Left ventricle myocardium inferior (tissue), 1 donor: ENCODE results near the gene ABTB1. TPM values are rescaled to one million over a fixed set of nuclear protein-coding genes. Genes with fewer than 3 reads are reported as not detected.
A peak's percentile ranks its signal among the peaks of the same experiment; 100 is the strongest.

ENCODE experiments used
- DNase-seq: peaks from one replicate; pipeline ENCODE4 v3.0.0-alpha.2; 2020
- H3K27ac ChIP-seq: fragments of 200-600 bp; replicated peaks from 2 replicates; pipeline ENCODE4 v1.8.0; 2021
- H3K27me3 ChIP-seq: fragments of 200-600 bp; 2 replicates; pipeline ENCODE4 v1.8.0; 2021; ENCODE audit warnings: low read depth
- H3K36me3 ChIP-seq: fragments of 200-600 bp; 2 replicates; pipeline ENCODE4 v1.8.0; 2021
- H3K4me1 ChIP-seq: fragments of 200-600 bp; 2 replicates; pipeline ENCODE4 v1.8.0; 2021
- H3K4me3 ChIP-seq: fragments of 200-600 bp; 2 replicates; pipeline ENCODE4 v1.8.0; 2021; ENCODE audit warnings: mild to moderate bottlenecking, moderate library complexity
- H3K9me3 ChIP-seq: fragments of 200-600 bp; replicated peaks from 2 replicates; pipeline ENCODE4 v1.8.0; 2021
- CTCF ChIP-seq: fragments of 200-600 bp; IDR thresholded peaks from 2 replicates; pipeline ENCODE4 v1.8.0; 2021; ENCODE audit warnings: antibody characterized with exemption, mild to moderate bottlenecking, borderline replicate concordance
- intact Hi-C: fragments of 100-400 bp; cut with micrococcal nuclease; formaldehyde crosslinking; loops from one replicate; pipeline ENCODE4 v1.11.0; 2022
- total RNA-seq: library from RNA; stranded (reverse); fragmentation: NEBNext Ultra II Directional; extraction: Animal tissue kit (Norgen Biotek cat#: 25700); gene quantifications from one replicate; pipeline ENCODE4 v1.2.1, GENCODE V29; 2021
- donor health status: DM: no; HTN: yes; CAD: no; lungs with severe emphysema.

ABTB1 gene
- total RNA-seq, 1 donor from 2014 or later = 29.9 TPM

- no peak for TF ChIP-seq CTCF
- H3K36me3 ChIP-seq = no peaks in the 10 kb centered on the region
- no peaks in the 10 kb centered on the region for H3K27me3 ChIP-seq
- no peaks in the 10 kb centered on the region for H3K9me3 ChIP-seq
- DNase-seq = no peak
- no peak overlapping the region for H3K27ac ChIP-seq
- intact Hi-C loops = no loop called here
- H3K4me3 ChIP-seq = no peak overlapping the region
- H3K4me1 ChIP-seq = peaks cover 26% of the 10 kb centered on the region
These were observed 13.2 kb downstream of the ABTB1 start for GRCh38 chr3:127685708-127686511.

- intact Hi-C loops = no loop called here
- H3K27ac ChIP-seq = no peak overlapping the region
- TF ChIP-seq CTCF = no peak
- H3K4me3 ChIP-seq = no peak overlapping the region
- H3K36me3 ChIP-seq = no peaks in the 10 kb centered on the region
- no peaks in the 10 kb centered on the region for H3K27me3 ChIP-seq
- H3K9me3 ChIP-seq = no peaks in the 10 kb centered on the region
- H3K4me1 ChIP-seq = peaks cover 32% of the 10 kb centered on the region
- DNase-seq = no peak
These were observed 13.8 kb downstream of the ABTB1 start for GRCh38 chr3:127686512-127686894.

GRCh38 chr3:127687228-127687737, 14.5 kb downstream of the ABTB1 start:
- intact Hi-C loops = no loop called here
- DNase-seq = no peak
- no peak for TF ChIP-seq CTCF
- Histone ChIP-seq H3K4me3 (no peak overlapping the region), H3K9me3 (no peaks in the 10 kb centered on the region), H3K27me3 (no peaks in the 10 kb centered on the region), H3K4me1 (peaks cover 40% of the 10 kb centered on the region), H3K36me3 (peaks cover 4% of the 10 kb centered on the region), H3K27ac (no peak overlapping the region)

GRCh38 chr3:127688022-127688415, 15.3 kb downstream of the ABTB1 start:
- TF ChIP-seq CTCF = no peak
- H3K27ac ChIP-seq = peak overlapping the region; percentile 40
- H3K4me3 ChIP-seq = no peak overlapping the region
- H3K27me3 ChIP-seq = no peaks in the 10 kb centered on the region
- peaks cover 11% of the 10 kb centered on the region for H3K36me3 ChIP-seq
- no peaks in the 10 kb centered on the region for H3K9me3 ChIP-seq
- intact Hi-C loops = no loop called here
- peaks cover 47% of the 10 kb centered on the region for H3K4me1 ChIP-seq
- peak; percentile 0 for DNase-seq

- H3K27me3 ChIP-seq = no peaks in the 10 kb centered on the region
- intact Hi-C loops = no loop called here
- H3K4me3 ChIP-seq = no peak overlapping the region
- H3K27ac ChIP-seq = peak overlapping the region; percentile 40
- DNase-seq = peak; percentile 25
- peaks cover 54% of the 10 kb centered on the region for H3K4me1 ChIP-seq
- peaks cover 17% of the 10 kb centered on the region for H3K36me3 ChIP-seq
- TF ChIP-seq CTCF = no peak
- H3K9me3 ChIP-seq = no peaks in the 10 kb centered on the region
These were observed 15.9 kb downstream of the ABTB1 start for GRCh38 chr3:127688416-127689265.
